Dermis microvascular lymphatic vessel endothelial cell (primary cell): ENCODE results near the gene C19orf44. TPM values are rescaled to one million over a fixed set of nuclear protein-coding genes. Genes with fewer than 3 reads are reported as not detected.
"Not testable (repeated sequence)": the region's sequence is repeated elsewhere in the genome, so short reads cannot be mapped to it uniquely, and the experiment has no call there.

Source experiments
- DNase-seq, 2 donors: peaks; one replicate each; pipeline versions ENCODE4 v3.0.0 to v3.0.0-alpha.2; 2010; ENCODE audit warnings: low read depth in 2 of 2
- total RNA-seq: library from RNA; depleted of rRNA; stranded (reverse); fragments of >200 nt; gene quantifications from 2 replicates; pipeline ENCODE4 v1.2.1, GENCODE V29; 2014

C19orf44 gene
- total RNA-seq, 1 donor from 2014 or later = 1.5 TPM

- not testable (repeated sequence) for DNase-seq
Observed at GRCh38 chr19:16466802-16467427, 29.3 kb upstream of the C19orf44 start.

- DNase-seq = no peak
Observed at GRCh38 chr19:16467581-16467980, 28.6 kb upstream of the C19orf44 start.

GRCh38 chr19:16470541-16470910, 25.7 kb upstream of the C19orf44 start:
- no peak for DNase-seq

- peak in 1 of 2 donors; percentile 37 for DNase-seq
Observed at GRCh38 chr19:16470911-16471811, 25.0 kb upstream of the C19orf44 start.

GRCh38 chr19:16472559-16472899, 23.7 kb upstream of the C19orf44 start:
- DNase-seq = not testable (repeated sequence)

- DNase-seq = no peak
Observed at GRCh38 chr19:16472992-16473391, 23.2 kb upstream of the C19orf44 start.

GRCh38 chr19:16473875-16474392, 22.3 kb upstream of the C19orf44 start:
- peak; percentile 38 to 50 for DNase-seq

GRCh38 chr19:16476401-16476800, 19.8 kb upstream of the C19orf44 start:
- no peak for DNase-seq

GRCh38 chr19:16477311-16477710, 18.9 kb upstream of the C19orf44 start:
- DNase-seq = no peak

GRCh38 chr19:16482745-16483144, 13.4 kb upstream of the C19orf44 start:
- no peak for DNase-seq

- not testable (repeated sequence) for DNase-seq
Observed at GRCh38 chr19:16486476-16486875, 9.7 kb upstream of the C19orf44 start.

GRCh38 chr19:16496613-16496983, 404 bp downstream of the C19orf44 start:
- DNase-seq = peak in 1 of 2 donors; percentile 55

GRCh38 chr19:16497042-16497441, 848 bp downstream of the C19orf44 start:
- DNase-seq = no peak

- no peak for DNase-seq
Observed at GRCh38 chr19:16497837-16498236, 1.6 kb downstream of the C19orf44 start.

- DNase-seq = no peak
Observed at GRCh38 chr19:16504271-16504670, 8.1 kb downstream of the C19orf44 start.

GRCh38 chr19:16506161-16506560, 10.0 kb downstream of the C19orf44 start:
- DNase-seq = not testable (repeated sequence)

- DNase-seq = no peak
Observed at GRCh38 chr19:16506961-16507360, 10.8 kb downstream of the C19orf44 start.

- DNase-seq = no peak
Observed at GRCh38 chr19:16508546-16508945, 12.4 kb downstream of the C19orf44 start.

- DNase-seq = no peak
Observed at GRCh38 chr19:16509141-16510061, 13.2 kb downstream of the C19orf44 start.

GRCh38 chr19:16512611-16513010, 16.4 kb downstream of the C19orf44 start:
- not testable (repeated sequence) for DNase-seq

GRCh38 chr19:16514383-16515019, 18.3 kb downstream of the C19orf44 start:
- DNase-seq = no peak
